Thyroid gland (tissue), 4 donors: ENCODE results near the gene DNM3.

ENCODE experiments used
- CTCF ChIP-seq, 6 experiments: fragments of 200-600 bp in 3 of 6; fragments of 450-650 bp in 3 of 6; sonication (generic) in 3 of 6; IDR thresholded peaks; one replicate each; pipeline ENCODE4 v1.5.1; 2016 to 2019; ENCODE audit warnings: antibody characterized with exemption in 6 of 6, mild to moderate bottlenecking in 2 of 6, inconsistent platforms in 1 of 6, moderate library complexity in 1 of 6
- POLR2A ChIP-seq, 2 donors: fragments of 450-650 bp; IDR thresholded peaks; one replicate each; pipeline ENCODE4 v1.6.1; 2017; ENCODE audit warnings: antibody characterized with exemption in 2 of 2, mild to moderate bottlenecking in 2 of 2, moderate library complexity in 1 of 2

GRCh38 chr1:172134087-172134731 is 292.9 kb downstream of the DNM3 start:
- TF ChIP-seq CTCF (IDR thresholded peaks at IDR 0.05): no peak
- TF ChIP-seq POLR2A (IDR thresholded peaks at IDR 0.05): no peak
